Hematopoietic multipotent progenitor cell treated with erythropoietin and hydrocortisone succinate and interleukin-3 and kit ligand, for 8 days (in vitro differentiated cells): ENCODE data around the gene PRKD3.

ENCODE experiments used
- DNase-seq: peaks from one replicate; pipeline ENCODE4 v3.0.0-alpha.2; 2015

Gene PRKD3

DNA sequence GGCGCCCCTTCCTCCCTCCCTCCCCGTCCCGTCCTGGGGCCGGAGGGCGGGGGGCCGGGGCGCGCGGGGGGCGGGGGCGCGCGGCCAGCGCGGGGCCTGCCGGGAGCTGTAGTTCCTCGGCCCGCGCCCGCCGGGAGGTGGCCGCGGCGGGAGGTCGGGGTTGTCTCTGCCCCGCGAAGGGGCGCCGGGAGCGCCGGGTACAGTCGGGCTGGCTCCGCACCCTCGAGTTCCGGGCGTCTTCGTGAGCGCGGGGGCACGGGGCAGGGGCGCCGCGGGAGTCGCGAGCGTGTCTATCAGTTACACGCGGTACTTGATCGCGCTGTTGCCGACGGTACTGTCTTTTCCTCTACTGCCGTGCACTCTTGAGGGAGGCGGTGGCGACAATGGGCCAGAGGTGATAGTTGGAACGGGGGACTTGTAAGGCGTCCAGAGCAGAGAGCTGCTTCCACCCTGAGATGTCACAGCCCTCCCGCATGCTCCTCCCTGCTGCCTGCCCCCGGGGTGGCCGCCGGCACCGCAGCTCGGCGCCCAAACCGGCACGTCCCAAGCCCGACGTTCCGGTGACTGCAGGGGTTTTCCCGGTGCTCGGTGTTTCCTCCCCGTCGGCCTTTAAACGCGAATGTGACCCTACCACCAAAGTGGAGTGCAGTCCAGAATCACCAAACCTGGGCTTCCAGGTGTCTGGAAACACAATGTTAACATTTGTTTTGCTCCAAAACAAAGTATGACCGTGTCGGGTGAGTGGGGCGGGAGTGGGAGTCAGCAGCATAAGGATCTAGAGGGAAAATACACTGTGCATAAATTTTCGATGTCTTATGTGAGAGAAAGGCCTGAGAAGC is at the start of gene PRKD3:
Gene PRKD3, minus strand, starts transcription at position 48 of the 839 bp plus-strand sequence. CDS start 8,309 bp downstream, outside the sequence.
- DNase-seq: peak; percentile 43

DNA sequence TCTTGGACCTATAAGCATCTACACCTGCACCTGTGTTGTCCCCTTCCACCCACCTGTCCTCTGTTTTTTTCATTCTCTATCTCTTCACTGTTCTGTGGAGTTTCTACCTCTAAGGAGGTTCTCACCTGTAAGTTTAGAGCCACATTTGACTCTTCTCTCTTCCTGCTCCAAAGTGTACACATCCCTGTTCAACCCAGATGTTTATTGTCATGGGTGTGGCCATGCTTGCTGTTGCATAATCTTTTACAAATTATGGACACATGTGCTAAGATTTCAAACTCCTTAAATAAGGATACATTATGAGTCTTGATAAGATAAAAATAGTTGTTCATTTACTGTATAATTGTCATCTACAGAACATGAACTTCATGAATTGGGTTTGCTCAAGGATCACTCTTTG is 47.4 kb upstream of the PRKD3 start:
- no peak for DNase-seq

DNA sequence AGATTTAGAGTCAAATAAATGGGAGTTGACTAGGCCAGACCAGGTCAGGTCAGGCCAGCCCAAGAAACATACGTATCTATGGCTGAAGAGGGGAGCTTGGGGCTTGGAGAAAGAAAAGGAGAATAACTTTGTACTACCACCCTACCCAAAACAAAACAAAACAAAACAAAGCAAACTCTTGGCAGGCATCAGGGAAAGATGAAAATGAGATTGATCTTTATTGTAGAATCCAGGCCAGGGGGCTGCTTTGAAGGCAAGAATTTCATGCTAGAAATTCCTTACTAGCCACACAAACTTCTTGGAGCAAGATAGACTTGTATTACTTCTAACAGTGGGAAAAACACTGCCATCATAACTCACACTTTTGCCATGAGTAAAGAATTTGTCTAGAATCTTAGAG is 46.0 kb upstream of the PRKD3 start:
- no peak for DNase-seq

- no peak for DNase-seq
Measured at GRCh38 chr2:37367984-37368383, 43.4 kb upstream of the PRKD3 start.

GRCh38 chr2:37367310-37367709 is 42.7 kb upstream of the PRKD3 start:
- no peak for DNase-seq

- DNase-seq: no peak
Measured at GRCh38 chr2:37366773-37367172, 42.1 kb upstream of the PRKD3 start.

DNA sequence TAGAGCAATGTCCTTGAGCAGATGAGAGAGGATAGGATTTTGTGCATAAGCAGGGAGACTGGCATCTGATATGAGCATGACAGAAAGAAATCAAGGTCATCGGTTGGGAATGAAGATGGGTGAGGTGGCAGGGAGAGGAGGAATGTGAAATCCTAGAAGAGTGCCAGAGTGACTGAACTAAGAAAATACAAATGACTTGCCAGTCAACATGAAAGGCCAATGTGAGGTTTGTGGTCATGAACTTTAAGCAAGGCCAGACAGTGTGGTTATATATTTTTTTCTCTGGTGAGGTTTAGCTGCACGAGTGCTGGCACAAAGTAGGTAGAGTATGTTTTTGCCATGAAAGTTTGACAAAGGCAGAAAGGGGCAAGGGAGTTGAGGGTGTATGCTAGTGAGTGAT is 41.0 kb upstream of the PRKD3 start:
- no peak for DNase-seq

DNA sequence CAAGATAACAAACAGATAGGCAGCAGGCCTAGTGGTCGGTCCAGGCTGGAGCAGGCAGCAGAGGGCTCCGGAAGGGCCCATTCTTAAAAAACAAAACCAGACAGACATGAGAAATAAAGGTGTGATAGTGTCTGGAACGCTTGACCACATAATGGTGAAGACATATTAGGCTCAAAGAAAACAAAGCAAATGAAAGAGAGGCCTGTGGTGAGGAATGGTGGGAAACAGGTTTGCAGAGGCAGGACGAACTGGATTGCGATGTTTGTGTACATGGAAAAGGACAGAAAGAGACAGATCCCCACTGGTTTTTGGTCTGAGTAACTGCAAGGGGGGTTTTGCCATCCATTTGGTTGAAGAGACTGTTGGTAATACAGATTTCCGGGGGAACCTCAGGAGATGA is 39.7 kb upstream of the PRKD3 start:
- no peak for DNase-seq

DNA sequence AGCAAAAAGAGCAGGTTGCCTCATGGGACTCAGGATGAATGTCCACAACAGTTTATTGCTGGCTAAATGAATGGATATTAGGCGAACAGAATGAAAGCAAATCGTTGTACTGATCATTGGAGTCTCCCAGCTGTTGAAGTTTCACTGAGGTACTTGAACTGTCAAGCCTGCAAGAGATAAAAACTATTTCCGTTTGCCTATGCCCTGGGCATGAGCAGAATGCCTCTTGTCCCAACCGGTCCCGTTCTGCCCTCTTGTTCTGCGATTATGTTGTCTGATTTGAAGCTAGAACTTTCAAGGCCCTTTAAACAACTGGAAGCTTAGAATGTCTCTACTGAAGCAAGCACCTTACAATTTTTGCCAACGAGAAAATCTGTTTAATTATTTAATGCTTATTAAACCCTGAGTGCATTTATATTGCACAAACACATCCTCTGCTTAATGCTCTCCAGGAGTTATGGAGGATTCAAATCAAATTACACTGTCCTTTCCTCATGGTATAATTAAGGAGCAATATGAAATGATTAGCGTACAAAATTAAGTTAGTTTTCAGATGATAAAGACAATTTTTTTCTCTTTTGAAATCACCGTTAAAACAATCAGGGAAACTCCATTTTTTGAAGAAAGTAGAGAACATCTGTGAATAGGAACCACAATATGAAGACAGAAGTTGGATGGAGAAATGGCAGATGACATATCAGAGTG is 37.5 kb upstream of the PRKD3 start:
- no peak for DNase-seq

- no peak for DNase-seq
Measured at GRCh38 chr2:37361216-37361815, 36.7 kb upstream of the PRKD3 start.

- DNase-seq: no peak
Measured at GRCh38 chr2:37358466-37358865, 33.8 kb upstream of the PRKD3 start.

- DNase-seq: no peak
Measured at GRCh38 chr2:37357530-37357929, 32.9 kb upstream of the PRKD3 start.

- no peak for DNase-seq
Measured at GRCh38 chr2:37357069-37357468, 32.4 kb upstream of the PRKD3 start.

DNA sequence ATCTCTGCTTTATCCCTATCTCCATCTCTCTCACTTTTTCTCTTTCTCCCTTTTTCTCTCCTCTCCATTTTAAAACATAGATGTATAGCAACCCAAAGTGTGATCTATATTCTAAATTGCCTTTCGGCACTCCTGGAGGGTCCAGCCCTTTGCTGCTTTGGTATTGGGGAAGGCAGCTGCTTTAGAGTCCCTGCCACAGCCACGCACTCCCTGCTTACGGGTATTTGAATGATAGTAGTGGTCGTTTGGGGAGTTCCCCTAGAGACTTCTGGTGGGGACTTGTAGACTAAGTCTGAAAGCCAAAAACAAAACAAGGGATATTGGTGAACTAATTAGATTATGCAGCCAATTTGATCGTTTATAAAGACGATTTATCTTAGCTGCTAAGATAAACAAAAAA is 31.7 kb upstream of the PRKD3 start:
- no peak for DNase-seq

- DNase-seq: no peak
Measured at GRCh38 chr2:37355735-37356134, 31.1 kb upstream of the PRKD3 start.

GRCh38 chr2:37354531-37354930 is 29.9 kb upstream of the PRKD3 start:
- no peak for DNase-seq

- DNase-seq: no peak
Measured at GRCh38 chr2:37350034-37350433, 25.4 kb upstream of the PRKD3 start.

DNA sequence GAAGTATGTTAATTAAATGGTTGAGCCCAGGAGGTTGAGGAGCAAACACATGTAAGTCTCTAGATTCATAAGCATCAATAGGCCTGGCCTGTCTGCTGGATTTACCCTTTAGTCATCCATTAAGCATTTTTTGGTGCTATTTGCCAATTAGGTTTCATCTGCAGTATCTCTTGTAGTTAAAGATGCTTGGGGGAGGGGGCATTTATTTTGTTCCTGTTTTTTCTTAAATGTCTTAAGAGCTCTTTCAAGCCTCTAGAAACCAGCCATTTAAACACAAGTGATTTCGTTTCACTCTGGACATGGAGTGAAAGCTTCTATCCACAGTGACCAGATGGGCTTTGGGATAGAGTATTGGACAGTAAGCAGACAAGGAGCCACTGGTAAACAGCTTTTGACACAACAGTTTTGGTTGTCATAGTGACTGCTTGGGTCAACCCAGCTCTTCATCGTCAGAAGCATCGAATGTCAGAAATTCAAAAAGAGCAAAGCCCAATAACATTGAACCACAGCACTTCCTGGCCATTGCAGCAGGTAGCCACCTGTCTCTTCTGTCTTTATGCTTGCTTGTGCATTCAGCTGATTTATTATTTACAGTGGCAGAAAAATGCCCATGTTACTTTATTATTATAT is 24.7 kb upstream of the PRKD3 start:
- no peak for DNase-seq

- no peak for DNase-seq
Measured at GRCh38 chr2:37348155-37348554, 23.5 kb upstream of the PRKD3 start.

GRCh38 chr2:37344453-37345361 is 20.1 kb upstream of the PRKD3 start, which contains the start of gene QPCT:
Gene QPCT (plus strand): TSS chr2:37344630. CDS start chr2:37344732, 102 bp downstream.
- no peak for DNase-seq

DNA sequence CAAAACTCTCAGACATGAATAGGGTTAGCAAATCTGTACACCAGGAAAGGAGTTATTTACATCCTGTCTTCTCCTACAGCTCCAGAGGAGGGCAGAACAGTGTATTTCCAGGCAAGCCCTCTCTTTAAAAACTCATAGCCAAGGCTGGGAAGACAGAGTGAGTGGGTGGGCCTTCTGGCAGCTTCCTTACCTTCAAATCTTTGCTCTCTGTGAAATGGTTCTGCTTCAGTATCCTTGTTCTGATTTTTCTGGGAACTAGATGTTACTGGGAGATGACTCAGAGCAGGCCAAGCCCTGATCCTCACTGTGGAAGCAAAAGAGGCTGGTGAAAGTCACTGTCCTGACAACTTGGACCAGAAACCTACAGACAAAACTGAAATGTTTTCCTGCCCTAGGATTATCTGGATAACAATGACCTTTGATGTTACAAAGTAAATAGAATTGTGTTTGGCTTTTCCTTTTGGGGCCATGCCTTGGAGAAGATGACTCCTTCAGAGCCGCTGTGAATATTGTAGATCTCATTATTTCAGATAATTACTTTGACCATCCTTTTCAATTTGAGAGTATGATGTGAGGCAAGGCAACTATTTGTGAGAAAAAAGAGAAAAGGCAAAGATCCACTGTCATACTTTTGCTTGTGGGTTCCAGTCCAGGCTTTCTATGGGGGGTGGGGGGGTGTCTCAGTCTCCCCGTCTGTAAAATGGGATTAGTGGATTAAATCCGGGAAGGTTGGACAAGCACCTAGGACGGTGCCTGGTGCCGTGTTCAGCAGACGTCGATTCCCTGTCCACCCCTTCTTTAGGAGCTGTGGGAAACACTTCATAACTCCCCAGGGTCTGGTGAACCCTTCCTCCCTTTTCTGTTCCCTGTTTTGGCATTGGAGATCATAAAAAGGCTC is 19.2 kb upstream of the PRKD3 start:
- no peak for DNase-seq
